HG02759 (cell line): ENCODE data around the gene ECSIT.
"Not testable (repeated sequence)": the region's sequence is repeated elsewhere in the genome, so short reads cannot be mapped to it uniquely, and the experiment has no call there.

Experiments
- ATAC-seq: cut with Tn5 transposase; IDR thresholded peaks from one replicate; pipeline ENCODE4 v1.9.1; 2021; ENCODE audit warnings: mild to moderate bottlenecking, moderate library complexity; ENCODE audit not compliant: unreplicated experiment

Gene ECSIT, protein sequence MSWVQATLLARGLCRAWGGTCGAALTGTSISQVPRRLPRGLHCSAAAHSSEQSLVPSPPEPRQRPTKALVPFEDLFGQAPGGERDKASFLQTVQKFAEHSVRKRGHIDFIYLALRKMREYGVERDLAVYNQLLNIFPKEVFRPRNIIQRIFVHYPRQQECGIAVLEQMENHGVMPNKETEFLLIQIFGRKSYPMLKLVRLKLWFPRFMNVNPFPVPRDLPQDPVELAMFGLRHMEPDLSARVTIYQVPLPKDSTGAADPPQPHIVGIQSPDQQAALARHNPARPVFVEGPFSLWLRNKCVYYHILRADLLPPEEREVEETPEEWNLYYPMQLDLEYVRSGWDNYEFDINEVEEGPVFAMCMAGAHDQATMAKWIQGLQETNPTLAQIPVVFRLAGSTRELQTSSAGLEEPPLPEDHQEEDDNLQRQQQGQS

DNA sequence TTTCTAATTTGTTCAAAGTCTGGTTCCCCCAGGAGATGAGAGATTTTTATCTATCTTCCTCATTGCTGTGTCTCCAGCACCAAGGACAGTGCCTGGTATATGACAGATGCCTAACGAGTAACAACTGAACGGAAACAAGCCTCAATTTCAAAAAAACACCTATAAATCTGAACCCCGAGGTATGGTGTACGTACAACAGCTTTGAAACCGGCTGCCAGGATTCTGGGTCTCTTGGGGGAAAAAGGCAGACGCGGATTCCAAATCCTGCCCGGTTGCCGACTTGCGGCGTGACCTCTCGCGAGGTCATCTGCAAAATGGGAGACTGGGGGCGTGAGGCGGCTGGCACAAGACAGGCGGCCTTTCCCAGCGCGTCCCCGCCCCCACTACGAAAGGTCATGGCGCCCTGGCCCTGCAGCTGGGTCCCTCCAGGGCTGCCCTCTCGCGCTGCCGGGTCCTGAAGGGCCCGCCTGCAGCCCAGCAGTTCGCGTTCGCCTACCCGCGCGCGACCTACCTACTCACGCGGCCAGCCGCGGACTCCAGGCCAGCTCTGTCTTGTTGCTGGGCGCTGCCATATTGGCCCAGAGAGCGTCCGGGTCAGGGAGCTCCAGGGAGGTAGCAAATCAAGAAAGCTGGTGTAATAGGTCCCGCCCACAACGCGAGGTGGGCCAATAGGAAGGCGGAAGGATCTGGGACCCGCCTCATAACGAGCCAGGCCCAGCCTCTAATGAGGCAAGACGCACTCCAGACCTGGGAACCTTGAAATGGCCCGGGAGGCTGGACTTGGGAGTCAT lies at the start of gene ECSIT:
Gene ECSIT, minus strand, starts transcription at position 584 of the 791 bp plus-strand sequence. CDS start 9,964 bp downstream, outside the sequence.
- peak; percentile 95 for ATAC-seq

DNA sequence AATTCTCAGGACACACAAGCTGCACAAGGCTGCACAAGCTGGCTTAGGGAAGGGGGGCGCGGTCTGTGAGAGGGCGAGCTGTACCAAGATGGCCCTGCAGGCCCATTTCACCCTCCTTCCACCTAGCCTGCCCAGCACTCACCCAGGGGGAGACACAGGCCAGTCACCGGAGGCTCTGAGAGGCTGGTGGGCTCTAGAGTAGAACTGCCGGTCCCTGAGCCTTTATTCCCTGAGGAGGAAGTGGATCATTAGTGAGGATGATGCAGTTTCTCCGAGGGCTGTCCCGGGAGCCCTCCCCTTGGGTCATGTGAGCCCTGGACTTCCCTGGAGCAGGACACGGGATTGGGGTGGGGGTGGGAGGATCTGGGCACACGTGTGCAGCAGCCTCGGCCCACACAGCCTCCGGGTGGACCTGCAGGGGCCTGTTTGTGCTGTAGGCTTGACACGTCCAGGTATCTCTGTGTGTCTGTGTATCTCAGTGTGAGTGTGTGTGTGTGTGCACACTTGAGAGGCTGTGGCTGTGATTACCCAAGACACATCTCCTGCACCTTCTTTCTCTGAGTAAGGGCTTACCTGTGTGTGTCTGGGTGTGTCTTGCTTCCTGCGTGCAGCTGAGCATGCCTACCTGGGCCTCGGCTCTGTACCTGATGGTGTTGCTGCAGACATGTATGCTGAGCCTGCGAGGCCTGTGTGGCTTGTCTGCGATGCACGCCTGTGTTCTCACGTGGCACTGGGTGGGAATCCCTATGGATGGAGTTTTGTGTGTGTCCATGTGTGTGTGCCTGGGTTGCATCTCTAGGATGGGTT lies 48.7 kb upstream of the ECSIT start, which contains the start of gene ACP5:
Gene ACP5, minus strand, starts transcription at position 195 of the 807 bp plus-strand sequence. CDS start 328 bp downstream, outside the sequence.
- ATAC-seq: no peak

DNA sequence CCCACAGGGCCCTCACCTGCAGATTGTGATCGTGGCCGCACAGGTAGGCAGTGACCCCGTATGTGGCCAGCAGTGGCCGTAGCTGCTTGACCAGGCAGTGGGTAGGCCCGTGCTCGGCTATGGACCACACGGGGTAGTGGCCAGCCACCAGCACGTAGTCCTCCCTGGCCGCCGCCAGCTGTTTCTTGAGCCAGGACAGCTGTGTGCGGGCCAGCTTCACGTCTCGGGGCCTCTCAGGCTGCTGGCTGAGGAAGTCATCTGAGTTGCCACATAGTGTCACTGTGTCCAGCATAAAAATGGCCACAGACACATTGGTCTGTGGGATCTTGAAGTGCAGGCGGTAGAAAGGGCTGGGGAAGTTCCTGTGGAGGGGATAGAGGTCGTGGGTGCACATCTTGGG lies 47.3 kb upstream of the ECSIT start:
- no peak for ATAC-seq

DNA sequence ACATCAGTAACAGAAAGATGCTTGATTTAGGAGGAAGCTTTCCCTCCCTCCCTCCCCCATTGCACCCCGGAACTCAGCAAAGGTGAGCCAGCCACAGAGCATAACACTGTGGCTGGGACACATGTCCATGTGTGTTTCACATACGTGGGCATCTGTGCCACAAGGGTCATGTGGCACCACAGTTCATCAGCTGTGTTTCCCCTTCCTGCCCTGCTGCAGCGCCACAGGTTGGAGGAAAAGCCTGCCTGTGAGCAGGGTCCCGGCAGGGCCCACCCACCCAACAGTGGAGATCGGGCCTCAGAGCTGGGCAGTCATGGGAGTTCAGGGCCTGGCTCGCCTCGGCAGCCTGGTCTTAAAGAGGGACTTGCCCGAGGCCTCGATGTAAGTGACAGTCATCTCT lies 45.8 kb upstream of the ECSIT start:
- ATAC-seq: no peak

DNA sequence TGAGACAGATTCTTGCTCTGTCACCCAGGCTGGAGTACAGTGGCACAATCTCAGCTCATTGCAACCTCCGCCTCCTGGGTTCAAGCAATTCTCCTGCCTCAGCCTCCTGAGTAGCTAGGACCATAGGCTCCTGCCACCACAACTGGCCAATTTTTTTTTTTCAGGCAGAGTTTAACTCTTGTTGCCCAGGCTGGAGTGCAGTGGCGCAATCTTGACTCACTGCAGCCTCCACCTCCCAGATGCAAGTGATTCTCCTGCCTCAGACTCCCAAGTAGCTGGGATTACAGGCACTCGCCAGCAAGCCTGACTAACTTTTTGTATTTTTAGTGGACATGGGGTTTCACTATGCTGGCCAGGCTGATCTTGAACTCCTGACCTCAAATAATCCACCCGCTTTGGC lies 44.8 kb upstream of the ECSIT start:
- ATAC-seq: not testable (repeated sequence)

DNA sequence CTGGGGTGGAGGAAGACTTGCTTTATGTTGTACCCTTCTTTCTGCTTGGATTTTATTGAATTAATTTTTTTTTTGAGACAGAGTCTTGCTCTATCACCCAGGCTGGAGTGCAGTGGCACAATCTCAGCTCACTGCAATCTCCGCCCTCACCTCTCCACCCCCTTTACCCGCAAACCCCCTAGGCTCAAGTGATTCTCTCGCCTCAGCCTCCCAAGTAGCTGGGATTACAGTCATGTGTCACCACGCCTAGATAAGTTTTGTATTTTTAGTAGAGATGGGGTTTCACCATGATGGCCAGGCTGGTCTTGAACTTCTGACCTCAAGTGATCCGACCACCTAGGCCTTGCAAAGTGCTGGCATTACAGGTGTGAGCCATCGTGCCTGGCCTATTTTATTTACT lies 44.4 kb upstream of the ECSIT start:
- not testable (repeated sequence) for ATAC-seq

DNA sequence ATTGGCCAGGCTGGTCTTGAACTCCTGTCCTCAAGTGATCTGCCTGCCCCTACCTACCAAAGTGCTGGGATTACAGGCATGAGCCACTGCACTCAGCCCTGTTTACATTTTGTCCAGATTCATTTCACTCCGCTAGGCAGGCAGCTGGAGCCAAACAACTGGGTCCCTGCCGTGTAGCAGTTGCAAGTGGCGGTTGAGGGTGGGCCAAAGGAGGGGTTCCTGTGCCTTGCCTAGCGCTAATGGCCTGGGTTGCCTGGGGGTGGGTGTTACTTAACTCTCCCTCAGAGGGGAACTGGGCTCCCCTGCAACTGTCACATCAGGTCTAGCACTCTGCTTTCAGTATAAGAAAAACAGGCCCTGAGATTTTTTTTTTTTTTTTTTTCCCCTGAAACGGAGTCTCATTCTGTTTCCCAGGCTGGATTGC lies 41.1 kb upstream of the ECSIT start:
- ATAC-seq: no peak

DNA sequence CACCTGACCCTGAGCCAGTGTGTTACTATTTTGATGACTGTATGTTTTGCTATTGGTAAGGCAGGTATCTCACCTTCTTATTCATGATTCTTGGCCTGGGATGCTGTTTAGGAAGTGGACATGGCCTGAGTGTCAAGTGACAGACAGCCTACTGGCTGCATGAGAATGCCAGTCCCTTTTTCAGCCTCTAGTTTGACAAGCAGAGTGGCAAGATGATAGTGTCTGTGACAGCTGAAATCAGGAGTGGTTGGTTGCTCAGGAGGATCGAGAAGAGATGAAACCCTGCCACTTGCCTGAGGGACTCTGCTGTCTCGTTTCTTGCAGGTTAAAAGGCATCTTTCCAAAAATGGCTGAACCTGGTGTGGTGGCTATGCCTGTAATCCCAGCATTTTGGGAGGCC lies 37.2 kb upstream of the ECSIT start:
- ATAC-seq: no peak

DNA sequence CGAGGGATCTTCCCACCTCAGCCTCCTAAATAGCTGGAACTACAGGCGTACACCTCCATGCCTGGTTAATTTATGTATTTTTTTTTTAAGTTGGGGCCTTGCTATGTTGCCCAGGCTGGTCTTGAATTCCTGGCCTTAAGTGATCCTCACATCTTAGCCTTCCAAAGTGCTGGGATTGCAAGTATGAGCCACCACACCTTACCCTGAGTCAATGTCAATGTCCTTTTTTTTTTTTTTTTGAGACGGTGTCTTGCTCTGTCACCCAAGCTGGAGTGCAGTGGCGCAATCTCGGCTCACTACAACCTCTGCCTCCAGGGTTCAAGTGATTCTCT lies 36.7 kb upstream of the ECSIT start:
- ATAC-seq: not testable (repeated sequence)

DNA sequence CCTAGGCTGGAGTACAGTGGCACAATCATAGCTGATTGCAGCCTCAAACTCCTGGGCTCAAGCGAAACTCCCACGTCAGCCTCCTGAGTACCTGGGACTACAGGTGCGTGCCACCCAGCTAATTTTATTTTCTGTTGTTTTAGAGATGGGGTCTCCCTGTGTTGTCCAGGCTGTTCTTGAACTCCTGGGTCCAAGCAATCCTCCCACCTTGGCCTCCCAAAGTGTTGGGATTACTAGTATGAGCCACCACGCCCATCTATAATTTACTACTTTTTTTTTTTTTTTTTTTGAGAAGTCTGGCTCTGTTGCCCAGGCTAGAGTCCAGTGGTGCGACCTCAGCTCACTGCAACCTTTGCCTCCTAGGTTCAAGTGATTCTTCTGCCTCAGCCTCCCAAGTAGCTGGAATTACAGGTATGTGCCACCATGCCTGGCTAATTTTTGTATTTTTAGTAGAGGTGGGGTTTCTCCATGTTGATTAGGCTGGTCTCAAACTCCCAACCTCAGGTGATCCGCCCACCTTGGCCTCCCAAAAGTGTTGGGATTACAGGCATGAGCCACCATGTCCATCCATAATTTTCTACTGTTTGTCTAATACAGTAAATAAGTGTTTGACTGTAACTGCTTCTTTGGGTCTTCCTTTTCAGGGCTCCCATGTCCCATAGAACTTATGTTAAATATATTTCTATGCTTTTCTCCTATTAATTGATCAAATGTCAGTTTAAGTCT lies 35.3 kb upstream of the ECSIT start:
- ATAC-seq: not testable (repeated sequence)

DNA sequence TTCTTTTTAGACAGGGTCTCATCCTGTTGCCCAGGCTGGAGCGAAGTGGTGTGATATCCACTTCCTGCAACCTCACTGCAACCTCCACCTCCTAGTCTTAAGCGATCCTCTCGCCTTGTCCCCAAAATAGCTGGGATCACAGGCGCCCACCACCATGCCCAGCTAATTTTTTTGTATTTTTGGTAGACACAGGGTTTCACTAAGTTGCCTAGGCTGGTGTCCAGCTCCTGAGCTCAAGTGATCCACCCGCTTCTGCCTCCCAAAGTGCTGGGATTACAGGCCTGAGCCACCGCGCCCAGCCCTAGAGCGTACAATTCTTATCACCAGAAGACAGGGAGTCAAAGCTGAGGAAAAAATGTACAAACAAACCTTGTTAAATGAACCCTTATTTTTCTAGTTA lies 34.6 kb upstream of the ECSIT start:
- no peak for ATAC-seq

DNA sequence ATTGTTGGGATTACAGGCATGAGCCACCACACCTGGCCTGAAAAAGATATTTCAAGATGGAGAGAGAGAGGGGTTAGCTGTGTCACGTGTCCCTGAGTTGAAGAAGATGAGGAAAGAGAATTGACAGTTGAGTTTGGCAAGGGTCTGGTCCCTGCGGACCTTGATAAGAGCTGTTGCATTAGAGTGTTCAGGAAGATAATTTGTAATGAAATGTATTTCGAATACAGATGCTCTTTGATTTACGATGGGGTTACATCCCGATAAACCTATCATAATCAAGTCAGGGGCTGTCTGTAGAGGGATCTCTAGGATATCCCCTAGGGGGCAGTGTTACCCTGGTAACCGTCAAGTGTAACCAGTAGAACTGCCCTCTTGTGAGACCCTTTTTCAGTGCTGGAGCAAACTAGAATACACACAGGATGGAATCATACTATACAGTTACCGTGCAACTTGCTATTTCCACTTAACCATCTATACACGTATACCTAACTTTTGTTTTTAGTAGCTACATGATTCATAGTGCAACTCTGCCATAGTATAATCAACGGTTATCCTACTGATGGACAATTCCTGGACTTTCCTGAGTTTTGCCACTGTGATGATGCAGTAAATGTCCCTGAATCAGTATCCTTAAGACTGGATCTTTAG lies 31.6 kb upstream of the ECSIT start:
- peak; percentile 40 for ATAC-seq

DNA sequence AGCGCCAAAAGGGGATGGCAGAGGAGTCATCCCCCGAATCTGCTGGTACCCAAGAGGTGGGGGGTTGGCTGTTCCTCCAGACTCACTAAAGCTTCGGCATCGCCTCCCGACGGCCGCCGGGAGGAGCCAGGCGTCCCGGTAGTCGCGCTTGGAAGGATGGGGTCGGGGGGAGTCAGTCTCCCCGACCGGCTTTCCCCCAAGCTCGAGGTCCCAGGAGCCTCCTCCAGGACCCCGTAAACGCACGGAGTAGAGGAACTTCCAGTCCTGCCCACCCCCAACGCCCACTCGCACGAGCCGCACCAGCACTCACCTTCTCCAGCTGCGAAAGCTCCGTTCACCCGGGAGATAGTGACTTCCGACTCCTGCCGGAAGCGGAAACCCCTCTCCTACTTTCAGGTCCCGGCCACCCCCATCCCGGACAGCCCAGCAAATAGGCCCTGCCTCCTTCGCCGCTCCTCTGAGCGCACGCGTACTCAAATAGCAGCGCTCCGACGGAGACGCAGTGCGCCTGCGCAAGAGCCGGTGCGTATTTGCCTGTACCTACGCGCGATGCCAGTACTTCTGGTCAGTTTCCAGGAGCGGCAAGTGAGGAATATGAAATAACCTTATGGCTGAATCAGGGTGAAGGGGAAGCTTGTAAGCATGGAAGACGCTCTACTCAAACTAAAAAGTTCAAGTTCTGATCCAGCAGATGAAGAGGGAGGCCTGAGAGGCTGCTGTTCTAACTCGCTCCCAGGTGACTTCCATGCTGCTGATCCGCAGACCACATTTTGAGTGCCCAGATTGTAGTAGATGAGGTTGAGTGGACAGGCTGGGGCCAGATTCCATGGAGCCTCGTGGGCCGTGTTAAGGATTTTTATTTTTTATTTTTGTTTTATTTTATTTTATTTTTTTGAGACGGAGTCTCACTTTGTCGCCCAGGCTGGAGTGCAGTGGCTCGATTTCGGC lies 30.2 kb upstream of the ECSIT start, which contains the start of gene ELOF1:
Gene ELOF1, minus strand, starts transcription at position 350 of the 948 bp plus-strand sequence. CDS start 4,883 bp downstream, outside the sequence.
- peak; percentile 83 for ATAC-seq

DNA sequence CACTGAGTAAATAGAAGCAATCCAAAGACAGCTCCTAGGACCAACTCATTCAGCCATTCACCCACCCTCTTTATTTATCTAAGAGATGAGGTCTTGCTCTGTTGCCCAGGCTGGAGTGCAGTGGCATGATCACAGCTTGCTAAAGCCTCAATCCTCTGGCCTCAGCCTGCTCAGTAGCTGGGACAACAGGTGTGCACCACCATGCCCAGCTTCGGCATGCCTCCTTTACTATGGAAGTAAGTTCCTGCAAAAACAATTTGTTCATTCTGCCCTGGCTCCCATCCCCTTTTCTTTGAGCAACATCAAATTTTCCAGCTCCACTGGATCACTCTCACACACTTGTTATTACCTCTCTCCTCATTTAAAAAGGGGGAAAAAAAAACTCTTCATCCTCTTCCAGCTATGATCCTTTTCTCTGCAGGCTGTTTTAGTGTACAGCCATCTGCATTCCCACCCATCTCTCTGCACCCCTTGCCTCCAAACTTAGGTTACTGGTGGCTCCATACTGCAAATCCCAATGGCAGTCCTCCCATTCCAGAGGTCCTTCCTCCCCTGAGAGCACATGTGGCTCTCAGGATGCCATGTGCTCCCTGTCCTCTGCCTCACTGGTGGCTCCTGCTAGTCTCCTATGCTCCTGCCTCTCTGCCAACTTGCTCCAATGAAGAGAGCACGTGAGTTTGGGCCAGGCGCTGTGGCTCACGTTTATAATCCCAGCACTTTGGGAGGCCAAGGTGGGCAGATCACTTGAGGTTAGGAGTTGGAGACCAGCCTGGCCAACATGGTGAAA lies 27.9 kb upstream of the ECSIT start:
- ATAC-seq: no peak

DNA sequence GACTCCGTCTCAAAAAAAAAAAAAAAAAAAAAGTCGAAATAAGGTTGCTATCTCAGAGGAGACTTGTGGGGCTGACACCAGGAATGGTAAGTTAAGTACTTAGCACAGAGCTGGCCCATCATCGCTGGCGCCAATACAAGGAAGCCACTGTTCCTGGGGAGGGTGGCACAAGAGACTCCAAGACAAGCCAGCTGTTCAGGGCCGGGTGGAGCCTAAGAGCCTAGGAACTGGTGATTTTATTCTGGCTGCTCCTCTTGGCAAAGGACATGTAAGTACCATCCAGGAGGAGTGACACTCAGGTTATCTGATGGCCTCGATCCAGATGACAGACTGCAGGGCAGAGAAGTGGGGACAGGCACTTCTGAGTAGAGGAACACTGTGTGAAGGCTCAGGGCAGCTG lies 26.3 kb upstream of the ECSIT start:
- no peak for ATAC-seq

DNA sequence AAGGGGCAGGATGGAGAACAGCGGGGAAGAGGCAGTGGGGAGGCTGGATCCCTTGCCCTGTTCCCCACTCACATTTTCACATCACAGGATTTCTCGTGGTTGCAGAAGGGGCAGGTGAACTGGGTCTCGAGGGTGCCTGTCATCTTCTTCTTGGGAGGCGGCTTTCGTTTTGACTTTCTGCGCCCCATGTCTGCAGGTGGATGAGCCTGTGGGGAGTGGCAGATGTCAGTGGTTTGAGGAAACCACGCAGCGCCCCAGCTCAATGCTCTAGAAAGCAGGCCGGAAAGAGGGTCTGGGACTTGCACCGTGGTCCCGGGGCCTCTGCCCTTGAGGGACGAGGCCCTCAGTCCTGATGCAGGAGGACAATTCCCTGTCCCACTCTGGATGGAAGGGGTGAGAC lies 25.2 kb upstream of the ECSIT start:
- ATAC-seq: no peak

DNA sequence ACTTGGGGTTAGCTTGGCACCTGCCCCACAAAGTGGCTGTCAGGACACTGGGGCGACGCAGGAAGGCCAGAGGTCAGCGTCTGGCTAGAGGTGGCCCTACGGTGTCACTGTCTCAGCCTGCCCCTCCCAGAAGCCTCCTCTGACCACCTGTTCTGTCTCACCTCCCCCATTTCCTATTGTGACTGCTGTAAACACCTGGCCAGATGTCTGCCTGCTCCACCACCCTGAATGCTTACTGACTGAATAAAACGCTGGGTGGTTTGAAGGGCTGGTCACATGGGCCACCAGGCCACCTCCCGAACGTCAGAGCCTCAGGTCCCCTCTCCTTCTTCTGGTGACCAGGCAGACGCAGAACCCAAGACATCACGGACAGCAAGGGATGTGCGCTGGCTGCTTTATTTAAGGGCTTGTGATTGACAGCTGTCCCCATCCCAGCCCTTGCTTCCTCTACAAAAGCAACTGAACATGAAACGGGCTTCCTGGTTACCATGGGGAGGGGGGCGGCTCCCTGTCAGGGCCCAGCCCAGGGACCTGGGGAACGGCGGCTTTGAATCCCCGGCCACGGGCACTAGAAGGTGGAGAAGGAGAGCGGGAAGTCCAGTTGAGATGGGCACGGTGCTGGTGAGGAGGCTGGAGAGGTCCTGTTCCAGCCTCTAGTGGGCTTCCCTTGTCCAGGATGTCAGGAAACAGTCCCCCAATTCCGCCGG lies 23.9 kb upstream of the ECSIT start:
- no peak for ATAC-seq
